ENCODE measurements around the gene USP24.
"Not testable (repeated sequence)": the region's sequence is repeated elsewhere in the genome, so short reads cannot be mapped to it uniquely, and the experiment has no call there.

Gene USP24

DNA sequence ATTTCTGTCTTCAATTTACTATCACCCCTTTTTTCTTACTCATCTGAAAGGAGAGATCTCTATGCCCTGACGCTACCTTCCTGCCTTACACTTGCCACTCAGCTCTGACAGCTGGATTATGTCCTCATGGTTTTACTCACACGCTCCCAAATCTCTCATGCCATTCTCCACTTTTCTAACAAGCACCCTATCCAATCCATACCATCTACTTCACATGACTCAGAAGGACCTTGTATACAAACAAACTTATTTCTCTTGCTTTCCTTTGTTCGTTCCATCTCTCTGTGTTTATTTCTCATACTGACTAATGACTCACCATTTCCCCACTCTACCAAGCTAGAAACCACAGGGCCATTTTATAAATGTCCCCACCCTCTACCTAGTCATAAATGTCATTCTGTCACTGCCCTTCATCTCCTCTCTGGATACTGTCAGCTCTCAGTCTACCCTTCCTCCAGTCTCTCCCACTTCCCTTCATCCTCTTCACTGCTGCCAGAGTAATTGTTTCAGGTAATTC lies 87.3 kb downstream of the USP24 start:
- Mint-ChIP-seq H3K4me1 (no peaks in the 10 kb centered on the region), H3K27ac (no peak overlapping the region), H3K4me3 (no peak overlapping the region), H3K27me3 (ENCODE audit: low read depth, poor library complexity) (no peaks in the 10 kb centered on the region), H3K9me3 (no peaks in the 10 kb centered on the region), H3K36me3 (ENCODE audit: low read depth) (peaks cover 80% of the 10 kb centered on the region)
- DNase-seq = no peak
- TF ChIP-seq, protein P1, sequence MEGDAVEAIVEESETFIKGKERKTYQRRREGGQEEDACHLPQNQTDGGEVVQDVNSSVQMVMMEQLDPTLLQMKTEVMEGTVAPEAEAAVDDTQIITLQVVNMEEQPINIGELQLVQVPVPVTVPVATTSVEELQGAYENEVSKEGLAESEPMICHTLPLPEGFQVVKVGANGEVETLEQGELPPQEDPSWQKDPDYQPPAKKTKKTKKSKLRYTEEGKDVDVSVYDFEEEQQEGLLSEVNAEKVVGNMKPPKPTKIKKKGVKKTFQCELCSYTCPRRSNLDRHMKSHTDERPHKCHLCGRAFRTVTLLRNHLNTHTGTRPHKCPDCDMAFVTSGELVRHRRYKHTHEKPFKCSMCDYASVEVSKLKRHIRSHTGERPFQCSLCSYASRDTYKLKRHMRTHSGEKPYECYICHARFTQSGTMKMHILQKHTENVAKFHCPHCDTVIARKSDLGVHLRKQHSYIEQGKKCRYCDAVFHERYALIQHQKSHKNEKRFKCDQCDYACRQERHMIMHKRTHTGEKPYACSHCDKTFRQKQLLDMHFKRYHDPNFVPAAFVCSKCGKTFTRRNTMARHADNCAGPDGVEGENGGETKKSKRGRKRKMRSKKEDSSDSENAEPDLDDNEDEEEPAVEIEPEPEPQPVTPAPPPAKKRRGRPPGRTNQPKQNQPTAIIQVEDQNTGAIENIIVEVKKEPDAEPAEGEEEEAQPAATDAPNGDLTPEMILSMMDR (IDR thresholded peaks at IDR 0.05) = no peak

DNA sequence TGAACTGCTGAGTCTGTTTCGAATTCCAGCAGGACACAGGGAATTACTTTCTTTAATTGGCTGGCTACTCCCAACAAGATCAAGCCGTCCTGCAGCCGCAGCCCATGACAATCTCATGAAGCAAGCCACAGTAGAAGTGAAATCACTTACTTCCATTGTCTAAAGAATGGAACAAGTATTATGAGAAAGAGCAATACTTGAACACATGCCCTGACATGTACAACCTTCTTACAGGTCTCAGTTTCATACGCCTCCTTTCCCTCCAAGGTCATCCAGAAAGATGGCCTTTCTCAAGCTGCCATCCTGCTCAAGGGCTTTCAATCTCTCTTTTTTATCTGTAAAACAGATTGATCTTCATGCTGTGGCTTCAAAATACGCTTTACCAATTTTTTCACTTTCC lies 90.7 kb downstream of the USP24 start:
- Mint-ChIP-seq H3K36me3 (ENCODE audit: low read depth) (peaks cover 89% of the 10 kb centered on the region), H3K27me3 (ENCODE audit: low read depth, poor library complexity) (no peaks in the 10 kb centered on the region), H3K27ac (peak overlapping the region; percentile 20), H3K9me3 (no peaks in the 10 kb centered on the region), H3K4me1 (no peaks in the 10 kb centered on the region), H3K4me3 (no peak overlapping the region)
- DNase-seq = no peak
- TF ChIP-seq, protein P1 (IDR thresholded peaks at IDR 0.05) = no peak

DNA sequence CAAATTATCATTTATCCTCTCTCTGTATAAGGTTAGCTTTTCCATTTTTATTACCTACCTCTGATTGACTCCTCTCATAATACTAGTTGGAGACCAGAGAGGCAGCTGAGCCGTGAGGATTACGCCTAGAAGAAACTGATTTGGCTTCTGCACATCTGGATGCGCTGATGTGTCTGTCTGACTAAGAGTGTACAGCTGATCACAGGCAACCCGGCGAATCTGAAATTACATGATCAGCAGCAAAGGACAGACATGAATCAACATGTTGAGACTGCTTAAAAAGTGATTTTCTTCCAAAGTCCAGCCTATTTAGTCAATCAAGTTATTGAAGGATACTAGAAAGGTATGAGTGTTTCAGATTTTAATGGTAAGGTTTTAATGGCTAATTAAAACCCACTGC lies 94.6 kb downstream of the USP24 start:
- H3K27me3 Mint-ChIP-seq (ENCODE audit: low read depth, poor library complexity) = no peaks in the 10 kb centered on the region
- peaks cover 91% of the 10 kb centered on the region for H3K36me3 Mint-ChIP-seq (ENCODE audit: low read depth)
- TF ChIP-seq, protein P1 (IDR thresholded peaks at IDR 0.05) = no peak
- peaks cover 21% of the 10 kb centered on the region for H3K9me3 Mint-ChIP-seq
- no peaks in the 10 kb centered on the region for H3K4me1 Mint-ChIP-seq
- H3K4me3 Mint-ChIP-seq = no peak overlapping the region
- DNase-seq = no peak
- H3K27ac Mint-ChIP-seq = no peak overlapping the region

DNA sequence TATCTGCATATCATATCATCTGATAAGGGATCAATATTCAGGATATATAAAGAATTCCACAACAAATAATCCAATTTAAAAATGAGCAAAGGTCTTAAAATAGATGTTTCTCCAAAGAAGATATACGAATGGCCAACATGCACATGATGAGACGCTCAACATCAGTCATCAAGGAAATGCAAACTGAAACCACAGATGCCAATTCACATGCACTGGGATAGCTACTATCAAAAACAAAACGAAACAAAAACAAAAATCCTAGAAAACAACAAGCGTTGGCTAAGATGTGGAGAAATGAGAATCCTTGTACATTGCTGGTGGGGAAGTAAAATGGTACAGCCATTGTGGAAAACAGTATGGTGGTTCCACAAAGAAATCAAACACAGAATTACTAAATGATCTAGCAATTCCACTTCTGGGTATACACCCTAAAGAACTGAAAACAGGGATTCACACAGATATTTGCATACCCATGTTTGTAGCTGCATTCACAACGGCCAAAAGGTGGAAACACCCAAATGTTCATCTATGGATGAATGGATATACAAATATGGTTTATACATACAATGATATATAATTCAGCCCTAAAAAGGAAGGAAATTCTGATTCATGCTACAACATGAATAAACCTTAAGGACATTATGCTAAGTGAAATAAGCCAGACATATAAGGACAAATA lies 96.4 kb downstream of the USP24 start:
- Mint-ChIP-seq H3K27me3 (ENCODE audit: low read depth, poor library complexity) (no peaks in the 10 kb centered on the region), H3K4me3 (no peak overlapping the region), H3K9me3 (peaks cover 37% of the 10 kb centered on the region), H3K4me1 (no peaks in the 10 kb centered on the region), H3K36me3 (ENCODE audit: low read depth) (peaks cover 96% of the 10 kb centered on the region), H3K27ac (no peak overlapping the region)
- no peak for DNase-seq
- TF ChIP-seq, protein P1 (IDR thresholded peaks at IDR 0.05) = no peak

DNA sequence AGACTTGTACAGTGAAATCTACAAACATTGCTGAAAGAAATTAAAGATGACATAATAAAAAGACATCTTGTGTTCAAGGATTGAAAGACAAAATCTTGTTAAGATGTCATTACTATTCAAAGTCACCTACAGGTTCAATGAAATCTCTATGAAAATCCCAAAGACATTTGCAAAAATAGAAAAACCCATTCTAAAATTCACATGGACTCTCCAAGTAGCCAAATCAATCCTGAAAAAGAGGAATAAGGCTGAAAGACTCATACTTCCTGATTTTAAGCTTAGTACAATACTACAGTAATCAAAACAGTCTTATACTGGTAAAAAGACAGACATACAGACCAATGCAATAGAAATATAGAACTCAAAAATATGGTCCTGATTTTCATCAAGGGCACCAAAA lies 97.2 kb downstream of the USP24 start:
- H3K27me3 Mint-ChIP-seq (ENCODE audit: low read depth, poor library complexity) = no peaks in the 10 kb centered on the region
- TF ChIP-seq, protein P1 (IDR thresholded peaks at IDR 0.05) = no peak
- peaks cover 45% of the 10 kb centered on the region for H3K9me3 Mint-ChIP-seq
- no peak overlapping the region for H3K4me3 Mint-ChIP-seq
- no peak overlapping the region for H3K27ac Mint-ChIP-seq
- no peak for DNase-seq
- peaks cover 96% of the 10 kb centered on the region for H3K36me3 Mint-ChIP-seq (ENCODE audit: low read depth)
- H3K4me1 Mint-ChIP-seq = no peaks in the 10 kb centered on the region

DNA sequence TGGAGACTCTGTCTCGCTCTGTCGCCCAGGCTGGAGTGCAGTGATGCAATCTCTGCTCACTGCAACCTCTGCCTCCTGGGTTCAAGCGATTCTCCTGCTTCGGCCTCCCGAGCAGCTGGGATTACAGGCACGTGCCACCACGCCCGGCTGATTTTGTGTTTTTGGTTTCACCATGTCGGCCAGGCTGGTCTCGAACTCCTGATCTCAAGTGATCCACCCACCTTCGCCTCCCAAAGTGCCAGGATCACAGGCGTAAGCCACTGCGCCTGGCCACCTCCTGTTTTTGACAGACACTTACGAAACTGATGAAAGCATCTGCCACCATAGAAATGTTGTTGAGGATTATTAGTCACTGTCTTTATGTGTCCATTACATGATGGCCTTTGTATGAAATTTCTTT lies 106.2 kb downstream of the USP24 start:
- DNase-seq; H3K27me3 Mint-ChIP-seq (ENCODE audit: low read depth, poor library complexity); H3K4me1 Mint-ChIP-seq; H3K4me3 Mint-ChIP-seq: not testable (repeated sequence)
- Mint-ChIP-seq H3K9me3 (peaks cover 24% of the 10 kb centered on the region), H3K36me3 (ENCODE audit: low read depth) (peaks cover 85% of the 10 kb centered on the region), H3K27ac (peak overlapping the region; percentile 80)

All from nephron progenitor cell (in vitro differentiated cells).